Activated CD4-positive, alpha-beta T cell treated with anti-CD3 and anti-CD28 coated beads, Interleukin-2, amount 10 ng/mL, durations not matched to agents 7 days and 5 days (primary cell): ENCODE data around the gene NUP98. TPM values are rescaled to one million over a fixed set of nuclear protein-coding genes. Genes with fewer than 3 reads are reported as not detected.
"Not testable (repeated sequence)": the region's sequence is repeated elsewhere in the genome, so short reads cannot be mapped to it uniquely, and the experiment has no call there.

Experiments used
- CTCF ChIA-PET: fragments of 350-600 bp; sonication (Branson Sonifier 250); formaldehyde crosslinking; loops from one replicate; lab custom pipeline; 2021; ENCODE audit warnings: antibody characterized with exemption; lab: Charles Lee
- POLR2A ChIA-PET: fragments of 350-600 bp; sonication (Branson Sonifier 250); formaldehyde crosslinking; loops from one replicate; lab custom pipeline; 2021; ENCODE audit warnings: antibody characterized with exemption; lab: Charles Lee
- DNase-seq: peaks from one replicate; pipeline ENCODE4 v3.0.0-alpha.2; 2020
- H3K27ac Mint-ChIP-seq: one replicate; pipeline ENCODE4 v1.8.0; 2021; ENCODE audit warnings: mild to moderate bottlenecking, moderate library complexity, mixed read lengths
- H3K27me3 Mint-ChIP-seq: one replicate; pipeline ENCODE4 v1.8.0; 2021; ENCODE audit warnings: mixed read lengths
- H3K36me3 Mint-ChIP-seq: one replicate; pipeline ENCODE4 v1.8.0; 2021; ENCODE audit warnings: low read depth, mixed read lengths
- H3K4me1 Mint-ChIP-seq: one replicate; pipeline ENCODE4 v1.8.0; 2021; ENCODE audit warnings: mixed read lengths
- H3K4me3 Mint-ChIP-seq: one replicate; pipeline ENCODE4 v1.8.0; 2021; ENCODE audit warnings: mild to moderate bottlenecking, moderate library complexity, mixed read lengths
- H3K9me3 Mint-ChIP-seq: one replicate; pipeline ENCODE4 v1.8.0; 2021; ENCODE audit warnings: mixed read lengths
- total RNA-seq, 2 experiments: library from RNA; stranded (reverse); gene quantifications; one replicate each; pipeline ENCODE4 v1.2.3, GENCODE V29; 2021

The NUP98 gene
- total RNA-seq, 2 experiments from 2014 or later = 94.7 to 116 TPM

DNA sequence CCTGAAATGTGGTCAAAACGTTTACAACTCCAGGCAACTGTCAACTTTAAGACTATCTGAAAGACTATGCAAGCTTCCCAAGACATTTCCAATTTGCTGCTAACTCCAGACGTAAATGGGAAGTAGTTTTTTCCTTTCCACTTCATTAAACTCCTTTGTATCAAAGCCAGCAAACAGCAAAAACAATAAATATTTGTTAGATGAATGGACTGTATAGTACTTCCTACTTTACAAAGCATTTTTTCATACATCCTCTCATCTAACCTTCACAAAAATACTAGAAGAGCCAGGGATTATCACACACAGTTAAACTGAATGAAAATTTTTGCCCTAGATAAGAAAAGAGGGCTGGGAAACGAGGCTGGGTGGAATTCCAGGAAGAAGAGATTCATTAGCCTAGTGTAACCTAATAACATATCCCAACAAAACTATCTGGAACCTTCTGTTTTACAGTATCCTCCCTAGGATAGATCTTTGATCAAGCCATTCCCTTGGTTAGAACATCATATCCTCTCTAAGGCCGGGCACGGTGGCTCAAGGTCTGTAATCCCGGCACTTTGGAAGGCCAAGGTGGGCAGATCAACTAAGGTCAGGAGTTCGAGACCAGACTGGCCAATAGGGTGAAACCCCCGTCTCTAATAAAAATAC, 10.4 kb downstream of the NUP98 start:
- H3K27me3 Mint-ChIP-seq = no peaks in the 10 kb centered on the region
- peaks cover 72% of the 10 kb centered on the region for H3K4me1 Mint-ChIP-seq
- POLR2A ChIA-PET = no interaction called here
- peaks cover 35% of the 10 kb centered on the region for H3K36me3 Mint-ChIP-seq
- CTCF ChIA-PET = interaction anchor here (4.4 kb wide), 1 partner anchor 22 kb away, joined by 14 read pairs; the partner anchor contains the start of gene PGAP2
- H3K4me3 Mint-ChIP-seq = no peak overlapping the region
- DNase-seq = no peak
- H3K27ac Mint-ChIP-seq = peak overlapping the region; percentile 77
- H3K9me3 Mint-ChIP-seq = no peaks in the 10 kb centered on the region

DNA sequence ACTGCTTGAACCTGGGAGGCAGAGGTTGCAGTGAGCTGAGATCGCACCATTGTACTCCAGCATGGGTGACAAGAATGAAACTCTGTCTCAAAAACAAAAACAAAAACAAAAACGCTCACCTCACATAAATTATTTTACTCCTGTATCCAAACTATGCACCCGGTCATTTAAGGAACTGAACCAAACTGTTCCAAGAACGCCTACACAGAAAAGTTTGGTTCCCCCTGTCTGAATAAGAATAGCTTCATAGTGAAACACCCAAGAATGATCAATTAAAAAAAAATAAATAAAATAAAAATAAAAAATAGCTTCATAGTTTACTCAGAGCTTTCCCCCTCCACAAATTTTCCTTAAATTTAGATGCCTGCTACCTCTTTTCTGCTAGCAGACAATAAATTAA, 13.7 kb downstream of the NUP98 start:
- Mint-ChIP-seq H3K4me3 (no peak overlapping the region), H3K4me1 (peaks cover 66% of the 10 kb centered on the region), H3K27me3 (no peaks in the 10 kb centered on the region), H3K36me3 (peaks cover 48% of the 10 kb centered on the region), H3K9me3 (no peaks in the 10 kb centered on the region), H3K27ac (no peak overlapping the region)
- DNase-seq = no peak
- CTCF ChIA-PET = interaction anchor here (0.7 to 2.8 kb wide), 3 partner anchors 13 to 58 kb away, joined by 3 to 9 read pairs (median 4); partner anchors contain the start of gene PGAP2
- POLR2A ChIA-PET = no interaction called here

DNA sequence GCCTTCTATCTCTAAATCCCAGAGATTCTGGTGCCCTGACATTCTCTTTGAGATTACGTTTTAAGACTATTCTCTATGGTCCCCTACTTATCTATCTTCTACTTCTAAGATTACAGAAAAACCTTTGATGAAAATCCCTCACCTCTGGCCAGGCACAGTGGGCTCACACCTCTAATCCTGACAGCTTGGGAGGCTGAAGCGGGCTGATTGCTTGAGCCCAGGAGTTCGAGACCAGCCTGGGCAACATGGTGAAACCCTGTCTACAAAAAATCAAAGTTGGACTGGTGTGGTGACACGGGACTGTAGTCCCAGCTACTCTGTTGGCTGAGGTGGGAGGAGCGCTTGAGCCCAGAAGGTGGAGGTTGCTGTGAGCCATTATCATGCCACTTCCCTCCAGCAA, 14.4 kb downstream of the NUP98 start:
- H3K4me1 Mint-ChIP-seq = peaks cover 62% of the 10 kb centered on the region
- no peaks in the 10 kb centered on the region for H3K27me3 Mint-ChIP-seq
- POLR2A ChIA-PET = no interaction called here
- CTCF ChIA-PET = interaction anchor here (2.8 kb wide), 1 partner anchor 25 kb away, joined by 9 read pairs; the partner anchor contains the start of gene PGAP2
- H3K27ac Mint-ChIP-seq = no peak overlapping the region
- H3K4me3 Mint-ChIP-seq = no peak overlapping the region
- no peak for DNase-seq
- H3K36me3 Mint-ChIP-seq = peaks cover 52% of the 10 kb centered on the region
- no peaks in the 10 kb centered on the region for H3K9me3 Mint-ChIP-seq

DNA sequence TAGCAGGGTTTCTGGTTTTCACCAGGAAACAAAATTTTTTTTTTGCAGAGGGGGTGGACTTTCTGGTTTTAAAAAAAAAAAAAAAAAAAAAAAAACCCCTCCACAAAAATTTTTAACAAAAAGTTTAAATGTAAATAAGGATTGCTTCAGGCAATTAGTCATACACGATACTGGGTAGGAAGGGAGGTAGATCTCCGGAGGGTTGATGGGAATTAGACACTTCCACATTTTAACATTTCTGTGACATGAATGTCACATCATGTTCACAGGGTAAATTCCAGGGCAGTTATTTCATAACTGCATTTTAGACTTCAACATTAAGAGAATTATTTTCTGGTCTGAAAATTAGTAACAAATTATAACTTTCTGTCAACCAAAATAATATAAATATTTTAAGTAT, 15.9 kb downstream of the NUP98 start:
- ChIA-PET CTCF (interaction anchor here (1.0 to 1.1 kb wide), 2 partner anchors 26 to 57 kb away, joined by 3 to 5 read pairs; no protein-coding TSS in a partner anchor), POLR2A (no interaction called here)
- peaks cover 46% of the 10 kb centered on the region for H3K4me1 Mint-ChIP-seq
- H3K4me3 Mint-ChIP-seq = no peak overlapping the region
- H3K27me3 Mint-ChIP-seq = no peaks in the 10 kb centered on the region
- H3K27ac Mint-ChIP-seq = no peak overlapping the region
- no peaks in the 10 kb centered on the region for H3K9me3 Mint-ChIP-seq
- peaks cover 50% of the 10 kb centered on the region for H3K36me3 Mint-ChIP-seq
- DNase-seq = no peak

DNA sequence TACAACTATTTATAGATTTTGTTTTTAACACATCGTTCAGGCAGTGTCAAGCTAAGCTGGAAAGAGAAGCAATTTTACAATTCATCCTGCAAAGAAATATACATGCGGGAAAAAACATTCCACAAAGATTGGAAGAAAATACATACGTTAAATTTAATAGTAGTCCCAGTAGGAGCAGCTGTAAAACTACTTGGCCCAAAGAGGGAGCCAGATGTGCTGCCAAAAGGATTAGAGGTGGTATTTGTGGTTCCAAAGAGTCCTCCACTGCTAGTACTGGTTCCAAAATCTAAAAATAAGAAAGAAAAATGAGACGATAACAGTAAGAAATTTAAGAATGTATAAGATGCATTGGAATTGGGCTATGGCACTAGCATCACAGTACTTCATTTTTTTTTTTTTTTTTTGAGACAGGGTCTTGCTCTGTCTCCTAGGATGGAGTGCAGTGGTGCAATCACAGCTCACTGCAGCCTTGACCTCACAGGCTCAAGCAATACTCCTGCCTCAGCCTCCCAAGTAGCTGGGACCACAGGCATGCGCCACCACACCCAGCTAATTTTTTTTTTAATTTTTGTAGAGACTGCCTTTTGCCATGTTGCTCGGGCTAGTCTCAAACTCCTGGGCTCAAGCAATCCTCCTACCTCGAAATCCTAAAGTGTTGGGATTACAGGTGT, 21.5 kb downstream of the NUP98 start:
- H3K9me3 Mint-ChIP-seq = no peaks in the 10 kb centered on the region
- CTCF ChIA-PET = interaction anchor here (0.7 kb wide), 1 partner anchor 25 kb away, joined by 3 read pairs; no protein-coding TSS in a partner anchor
- no peaks in the 10 kb centered on the region for H3K27me3 Mint-ChIP-seq
- H3K36me3 Mint-ChIP-seq = peaks cover 54% of the 10 kb centered on the region
- H3K4me1 Mint-ChIP-seq = peaks cover 2% of the 10 kb centered on the region
- H3K4me3 Mint-ChIP-seq = no peak overlapping the region
- no peak overlapping the region for H3K27ac Mint-ChIP-seq
- no peak for DNase-seq
- POLR2A ChIA-PET = no interaction called here

DNA sequence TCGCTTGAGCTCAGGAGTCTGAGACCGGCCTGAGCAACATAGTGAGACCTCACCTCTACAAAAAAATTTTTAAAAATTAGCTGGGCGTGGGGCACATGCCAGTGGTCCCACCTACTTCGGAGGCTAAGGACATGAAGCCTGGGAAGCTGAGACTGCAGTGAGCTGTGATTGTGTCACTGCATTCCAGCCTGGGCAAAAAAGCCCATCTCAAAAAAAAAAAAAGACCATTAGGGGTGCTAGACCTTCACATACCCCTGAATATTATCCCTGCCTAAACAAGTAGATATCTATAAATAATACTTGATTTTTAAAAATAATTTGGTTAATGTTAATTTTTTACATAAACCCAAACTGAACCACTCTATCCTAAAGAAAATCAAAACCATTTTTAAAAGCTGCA, 24.2 kb downstream of the NUP98 start:
- ChIA-PET POLR2A (no interaction called here), CTCF (interaction anchor here (0.5 to 0.7 kb wide), 6 partner anchors 20 to 769 kb away, joined by 3 to 4 read pairs (median 3); no protein-coding TSS in a partner anchor)
- H3K27me3 Mint-ChIP-seq = no peaks in the 10 kb centered on the region
- H3K4me1 Mint-ChIP-seq = no peaks in the 10 kb centered on the region
- H3K36me3 Mint-ChIP-seq = peaks cover 60% of the 10 kb centered on the region
- no peak for DNase-seq
- no peak overlapping the region for H3K27ac Mint-ChIP-seq
- H3K4me3 Mint-ChIP-seq = no peak overlapping the region
- H3K9me3 Mint-ChIP-seq = no peaks in the 10 kb centered on the region

DNA sequence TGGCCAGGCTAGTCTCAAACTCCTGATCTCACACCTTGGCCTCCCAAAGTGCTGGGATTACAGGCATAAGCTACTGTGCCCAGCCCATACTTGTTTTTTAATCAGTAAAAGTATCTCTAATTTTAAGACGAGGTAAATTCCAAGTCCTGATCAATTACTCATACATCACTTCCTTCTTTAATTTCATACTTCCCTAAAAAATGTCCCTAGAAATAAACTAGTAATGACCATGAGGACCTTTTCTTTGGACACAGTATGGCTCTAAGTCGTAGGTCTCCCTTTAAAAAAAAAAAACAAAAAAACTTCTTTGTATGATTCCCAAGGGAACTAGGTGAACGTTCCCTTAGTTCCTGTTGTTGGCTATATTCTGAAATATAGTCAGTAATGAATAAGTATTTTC, 29.8 kb downstream of the NUP98 start:
- Mint-ChIP-seq H3K9me3 (no peaks in the 10 kb centered on the region), H3K27me3 (no peaks in the 10 kb centered on the region), H3K4me1 (no peaks in the 10 kb centered on the region), H3K4me3 (no peak overlapping the region), H3K36me3 (peaks cover 62% of the 10 kb centered on the region), H3K27ac (no peak overlapping the region)
- DNase-seq = no peak
- ChIA-PET POLR2A (no interaction called here), CTCF (interaction anchor here (0.7 kb wide), 1 partner anchor 30 kb away, joined by 3 read pairs; the partner anchor contains the start of gene NUP98)

DNA sequence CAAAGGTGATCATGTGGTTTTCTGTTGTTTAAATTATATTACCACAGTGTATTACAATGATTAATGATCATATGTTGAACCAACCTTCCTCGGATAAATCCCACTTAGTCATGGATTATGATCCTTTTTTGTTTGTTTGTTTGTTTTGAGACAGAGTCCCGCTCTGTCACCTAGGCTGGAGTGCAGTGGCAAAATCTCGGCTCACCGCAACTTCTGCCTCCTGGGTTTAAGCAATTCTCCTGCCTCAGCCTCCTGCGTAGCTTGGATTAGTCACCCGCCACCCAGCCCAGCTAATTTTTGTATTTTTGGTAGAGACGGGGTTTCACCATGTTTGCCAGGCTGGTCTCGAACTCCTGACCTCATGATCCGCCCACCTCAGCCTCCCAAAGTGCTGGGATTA, 30.5 kb downstream of the NUP98 start:
- H3K9me3 Mint-ChIP-seq, H3K27me3 Mint-ChIP-seq, H3K4me3 Mint-ChIP-seq, DNase-seq, H3K27ac Mint-ChIP-seq, H3K4me1 Mint-ChIP-seq, POLR2A ChIA-PET: not testable (repeated sequence)
- H3K36me3 Mint-ChIP-seq = peaks cover 62% of the 10 kb centered on the region
- CTCF ChIA-PET = interaction anchor here (0.7 kb wide), 1 partner anchor 31 kb away, joined by 3 read pairs; the partner anchor contains the start of gene NUP98

DNA sequence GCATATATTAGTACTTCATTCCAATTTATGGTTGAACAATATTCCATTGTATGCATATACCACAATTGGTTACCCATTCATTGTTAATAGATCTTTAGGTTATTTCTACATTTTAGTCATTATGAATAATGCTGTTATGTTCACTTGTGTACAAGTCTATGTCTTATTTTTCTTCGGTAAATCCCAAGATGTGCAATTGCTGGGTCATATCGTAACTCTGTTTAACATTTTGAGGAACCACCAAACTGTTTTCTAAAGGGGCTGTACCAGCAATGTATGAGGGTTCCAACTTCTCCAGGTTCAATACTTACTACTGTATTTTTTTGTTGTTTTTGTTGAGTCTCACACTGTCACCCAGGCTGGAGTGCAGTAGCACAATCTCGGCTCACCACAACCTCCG, 33.1 kb downstream of the NUP98 start:
- H3K9me3 Mint-ChIP-seq = no peaks in the 10 kb centered on the region
- H3K4me1 Mint-ChIP-seq = peaks cover 2% of the 10 kb centered on the region
- DNase-seq = no peak
- H3K4me3 Mint-ChIP-seq = no peak overlapping the region
- no peak overlapping the region for H3K27ac Mint-ChIP-seq
- ChIA-PET CTCF (no interaction called here), POLR2A (no interaction called here)
- H3K27me3 Mint-ChIP-seq = no peaks in the 10 kb centered on the region
- H3K36me3 Mint-ChIP-seq = peaks cover 54% of the 10 kb centered on the region

DNA sequence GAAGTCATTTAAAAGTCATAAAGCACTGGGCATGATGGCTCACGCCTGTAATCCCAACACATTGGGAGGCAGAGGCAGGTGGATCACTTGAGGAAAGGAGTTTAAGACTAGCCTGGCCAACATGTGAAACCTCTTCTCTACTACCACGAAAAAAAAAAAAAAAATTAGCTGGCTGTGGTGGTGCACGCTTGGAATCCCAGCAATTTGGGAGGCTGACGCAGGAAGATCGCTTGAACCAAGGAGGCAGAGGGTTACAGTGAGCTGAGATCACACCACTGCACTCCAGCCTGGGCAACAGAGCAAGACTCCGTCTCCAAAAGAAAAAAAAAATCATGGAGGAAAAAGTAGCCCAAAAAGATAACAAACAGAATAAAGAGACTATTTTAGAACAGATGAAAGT, 42.2 kb downstream of the NUP98 start:
- CTCF ChIA-PET = interaction anchor here (1.0 kb wide), 1 partner anchor 53 kb away, joined by 3 read pairs; the partner anchor contains the start of gene PGAP2
- Mint-ChIP-seq H3K9me3 (no peaks in the 10 kb centered on the region), H3K27ac (peak overlapping the region; percentile 57)

DNA sequence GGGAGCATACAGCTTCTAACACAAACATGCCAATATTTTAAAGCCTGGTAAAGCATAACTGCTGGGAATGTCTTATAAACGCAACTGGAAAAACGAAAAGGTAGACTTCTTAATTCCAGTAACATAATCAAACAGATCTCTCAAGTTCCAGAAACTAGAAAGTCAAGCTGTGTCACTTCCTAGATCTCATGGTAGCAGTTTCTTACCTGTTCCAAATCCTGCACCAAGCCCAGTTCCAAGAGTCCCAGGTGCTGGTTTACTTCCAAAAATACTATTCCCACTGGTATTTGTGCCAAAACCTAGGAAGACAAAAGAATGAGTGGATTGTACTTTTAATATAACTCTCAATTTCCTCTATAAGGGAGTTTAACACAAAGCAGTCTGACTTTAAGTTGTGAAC, 44.2 kb downstream of the NUP98 start:
- Mint-ChIP-seq H3K27me3 (no peaks in the 10 kb centered on the region), H3K36me3 (peaks cover 39% of the 10 kb centered on the region), H3K9me3 (no peaks in the 10 kb centered on the region), H3K27ac (no peak overlapping the region), H3K4me1 (no peaks in the 10 kb centered on the region), H3K4me3 (no peak overlapping the region)
- DNase-seq = no peak
- POLR2A ChIA-PET = no interaction called here
- CTCF ChIA-PET = interaction anchor here (0.7 to 1.5 kb wide), 3 partner anchors 13 to 20 kb away, joined by 3 to 4 read pairs (median 3); no protein-coding TSS in a partner anchor

More for the DNA sequence above, 42.2 kb downstream of the NUP98 start:
- POLR2A ChIA-PET = no interaction called here
- Mint-ChIP-seq H3K36me3 (peaks cover 49% of the 10 kb centered on the region), H3K27me3 (no peaks in the 10 kb centered on the region), H3K4me1 (no peaks in the 10 kb centered on the region), H3K4me3 (no peak overlapping the region)
- no peak for DNase-seq

DNA sequence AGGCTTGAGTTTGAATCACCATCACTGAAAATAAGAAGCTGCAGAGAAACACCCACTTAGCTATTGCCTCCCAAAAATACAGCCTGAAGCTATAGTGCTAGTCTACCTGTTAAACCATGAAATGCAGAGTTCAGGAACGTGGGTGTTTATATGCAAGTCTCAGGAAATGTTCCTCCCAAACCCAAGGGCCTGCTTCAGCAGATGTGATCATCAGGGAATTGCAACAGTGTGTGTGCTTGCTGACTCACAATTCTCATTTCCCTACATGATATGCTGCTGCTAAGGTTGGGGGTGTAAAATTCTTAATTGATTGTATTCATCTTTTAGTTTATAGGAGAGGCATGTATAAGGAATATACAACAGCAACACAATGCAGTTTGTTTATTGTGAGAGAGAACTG, 49.6 kb downstream of the NUP98 start:
- CTCF ChIA-PET = no interaction called here
- no peak overlapping the region for H3K27ac Mint-ChIP-seq

DNA sequence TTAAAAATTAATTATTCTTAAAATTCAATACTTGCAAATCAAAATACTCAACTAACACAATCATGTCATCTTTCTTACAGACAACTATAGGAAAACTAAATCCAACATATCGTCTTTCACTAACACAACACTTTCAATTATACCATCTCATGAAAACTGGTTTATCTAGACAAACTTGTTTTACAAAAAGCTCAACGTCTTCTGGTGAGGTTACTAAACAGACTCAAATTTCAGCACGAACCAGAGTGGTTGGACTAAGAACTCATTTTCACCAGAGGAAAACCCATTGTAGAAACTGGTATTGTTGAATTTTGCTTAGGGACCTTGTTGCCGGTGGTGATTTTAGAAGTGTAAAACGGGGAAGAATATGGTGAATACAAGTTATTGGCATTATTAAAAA, 52.2 kb downstream of the NUP98 start:
- DNase-seq = no peak
- H3K27me3 Mint-ChIP-seq = no peaks in the 10 kb centered on the region
- H3K36me3 Mint-ChIP-seq = peaks cover 34% of the 10 kb centered on the region
- ChIA-PET CTCF (interaction anchor here (0.6 kb wide), 1 partner anchor 11 kb away, joined by 6 read pairs; no protein-coding TSS in a partner anchor), POLR2A (no interaction called here)
- H3K4me1 Mint-ChIP-seq = no peaks in the 10 kb centered on the region
- H3K9me3 Mint-ChIP-seq = no peaks in the 10 kb centered on the region
- no peak overlapping the region for H3K4me3 Mint-ChIP-seq
- H3K27ac Mint-ChIP-seq = no peak overlapping the region

More for the DNA sequence above, 49.6 kb downstream of the NUP98 start:
- POLR2A ChIA-PET = no interaction called here
- no peak overlapping the region for H3K4me3 Mint-ChIP-seq
- H3K9me3 Mint-ChIP-seq = no peaks in the 10 kb centered on the region
- peaks cover 33% of the 10 kb centered on the region for H3K36me3 Mint-ChIP-seq
- DNase-seq = no peak
- H3K27me3 Mint-ChIP-seq = no peaks in the 10 kb centered on the region
- H3K4me1 Mint-ChIP-seq = no peaks in the 10 kb centered on the region
